ENCODE results near the gene LSS. TPM values are rescaled to one million over a fixed set of nuclear protein-coding genes. Genes with fewer than 3 reads are reported as not detected.

LSS gene
- total RNA-seq, 2 donors from 2014 or later: 38.9 to 68.9 TPM

GRCh38 chr21:46219591-46220239 is 8.9 kb downstream of the LSS start:
- Histone ChIP-seq H3K4me3 (no peak overlapping the region), H3K9me3 (no peaks in the 10 kb centered on the region), H3K4me1 (peaks cover 14% of the 10 kb centered on the region), H3K27ac (no peak overlapping the region), H3K27me3 (no peaks in the 10 kb centered on the region), H3K36me3 (replicated peaks in 1 of 2; ENCODE audit: insufficient read depth in 1 of 2, low read depth in 2 of 2) (no peaks in the 10 kb centered on the region)
- 74 to 77% methylated on average over 12 to 13 of the region's 13 CpGs for WGBS, 2 donors
- ATAC-seq (no peak), DNase-seq (peak in 1 of 4 donors; percentile 25)
- intact Hi-C loops (cut with DNase I): no loop called here
- TF ChIP-seq POLR2A (IDR thresholded peaks at IDR 0.05) (no peak), CTCF (IDR thresholded peaks at IDR 0.05) (no peak)

GRCh38 chr21:46218906-46219590 is 9.5 kb downstream of the LSS start:
- Histone ChIP-seq H3K27ac (no peak overlapping the region), H3K9me3 (no peaks in the 10 kb centered on the region), H3K36me3 (replicated peaks in 1 of 2; ENCODE audit: insufficient read depth in 1 of 2, low read depth in 2 of 2) (no peaks in the 10 kb centered on the region), H3K4me3 (no peak overlapping the region), H3K27me3 (no peaks in the 10 kb centered on the region), H3K4me1 (peaks cover 8% of the 10 kb centered on the region)
- DNase-seq: no peak
- ATAC-seq: no peak
- TF ChIP-seq CTCF (IDR thresholded peaks at IDR 0.05) (no peak), POLR2A (IDR thresholded peaks at IDR 0.05) (no peak)
- WGBS, 2 donors: 81 to 94% methylated on average over 8 to 16 of the region's 16 CpGs
- intact Hi-C loops (cut with DNase I): no loop called here

- intact Hi-C loops (cut with DNase I): no loop called here
- Histone ChIP-seq H3K4me3 (no peak overlapping the region), H3K36me3 (replicated peaks in 1 of 2; ENCODE audit: insufficient read depth in 1 of 2, low read depth in 2 of 2) (no peaks in the 10 kb centered on the region), H3K4me1 (peaks cover 8% of the 10 kb centered on the region), H3K27me3 (no peaks in the 10 kb centered on the region), H3K9me3 (no peaks in the 10 kb centered on the region), H3K27ac (no peak overlapping the region)
- 94 to 96% methylated on average over 21 to 22 of the region's 22 CpGs for WGBS, 2 donors
- TF ChIP-seq POLR2A (IDR thresholded peaks at IDR 0.05) (no peak), CTCF (IDR thresholded peaks at IDR 0.05) (no peak)
- no peak for DNase-seq
- ATAC-seq: no peak
Observed at GRCh38 chr21:46217511-46218196, 10.9 kb downstream of the LSS start.

GRCh38 chr21:46216132-46216747 is 12.3 kb downstream of the LSS start:
- Histone ChIP-seq H3K4me3 (no peak overlapping the region), H3K4me1 (no peaks in the 10 kb centered on the region), H3K36me3 (replicated peaks in 1 of 2; ENCODE audit: insufficient read depth in 1 of 2, low read depth in 2 of 2) (no peaks in the 10 kb centered on the region), H3K27ac (no peak overlapping the region), H3K9me3 (no peaks in the 10 kb centered on the region), H3K27me3 (no peaks in the 10 kb centered on the region)
- no peak for DNase-seq
- TF ChIP-seq CTCF (IDR thresholded peaks at IDR 0.05) (no peak), POLR2A (IDR thresholded peaks at IDR 0.05) (no peak)
- intact Hi-C loops (cut with DNase I): no loop called here
- ATAC-seq: no peak
- WGBS, 2 donors: 89 to 91% methylated on average over 5 to 15 of the region's 16 CpGs
